CD4-positive, alpha-beta memory T cell (primary cell): ENCODE data around the gene DEDD2. TPM values are rescaled to one million over a fixed set of nuclear protein-coding genes. Genes with fewer than 3 reads are reported as not detected.

ENCODE experiments used
- CTCF ChIA-PET: fragments of 350-600 bp; sonication (Branson Sonifier 250); formaldehyde crosslinking; loops from one replicate; lab custom pipeline; 2021; ENCODE audit warnings: inconsistent platforms; ENCODE audit not compliant: partially characterized antibody; lab: Charles Lee
- POLR2A ChIA-PET: fragments of 350-600 bp; sonication (Branson Sonifier 250); formaldehyde crosslinking; loops from one replicate; lab custom pipeline; 2021; ENCODE audit not compliant: partially characterized antibody; lab: Charles Lee
- DNase-seq, 5 donors: peaks; one replicate each; pipeline versions ENCODE4 v3.0.0 to v3.0.0-alpha.2; 2020 to 2022; ENCODE audit warnings: mixed read lengths in 1 of 5
- H3K27ac ChIP-seq: one replicate; pipeline ENCODE4 v1.7.0; 2013; ENCODE audit warnings: low read depth, low read length
- H3K27me3 ChIP-seq: 2 replicates; pipeline ENCODE4 v1.7.0; 2013; ENCODE audit warnings: mild to moderate bottlenecking, low read length, moderate library complexity; ENCODE audit not compliant: insufficient read depth
- H3K36me3 ChIP-seq: 2 replicates; pipeline ENCODE4 v1.7.0; 2013; ENCODE audit warnings: mild to moderate bottlenecking, low read length, moderate library complexity; ENCODE audit not compliant: insufficient read depth
- H3K4me1 ChIP-seq: 2 replicates; pipeline ENCODE4 v1.7.0; 2013; ENCODE audit warnings: mild to moderate bottlenecking, low read length, moderate library complexity; ENCODE audit not compliant: insufficient read depth
- H3K4me3 ChIP-seq, 2 donors: one replicate each; pipeline ENCODE4 v1.7.0; 2013; ENCODE audit warnings: low read length in 2 of 2, mild to moderate bottlenecking in 1 of 2
- H3K9me3 ChIP-seq, 2 donors: one replicate each; pipeline ENCODE4 v1.7.0; 2013; ENCODE audit warnings: low read length in 2 of 2, control low read depth in 1 of 2; ENCODE audit not compliant: control insufficient read depth in 1 of 2
- H3K27ac Mint-ChIP-seq, 7 donors: one replicate each; pipeline ENCODE4 v1.8.0; 2020 to 2021; ENCODE audit warnings: mixed read lengths in 7 of 7, mild to moderate bottlenecking in 6 of 7, inconsistent platforms in 3 of 7, moderate library complexity in 3 of 7
- H3K27me3 Mint-ChIP-seq, 2 donors: one replicate each; pipeline ENCODE4 v1.8.0; 2020 to 2021; ENCODE audit warnings: mixed read lengths in 2 of 2
- H3K36me3 Mint-ChIP-seq, 2 donors: one replicate each; pipeline ENCODE4 v1.8.0; 2020 to 2021; ENCODE audit warnings: mixed read lengths in 2 of 2, inconsistent platforms in 1 of 2, mild to moderate bottlenecking in 1 of 2
- H3K4me1 Mint-ChIP-seq, 4 donors: one replicate each; pipeline ENCODE4 v1.8.0; 2020 to 2021; ENCODE audit warnings: mixed read lengths in 4 of 4, mild to moderate bottlenecking in 1 of 4
- H3K4me3 Mint-ChIP-seq, 8 donors: one replicate each; pipeline ENCODE4 v1.8.0; 2020 to 2021; ENCODE audit warnings: mixed read lengths in 8 of 8, mild to moderate bottlenecking in 7 of 8, moderate library complexity in 6 of 8, inconsistent platforms in 3 of 8
- H3K9me3 Mint-ChIP-seq, 8 donors: one replicate each; pipeline ENCODE4 v1.8.0; 2020 to 2021; ENCODE audit warnings: mixed read lengths in 8 of 8, mild to moderate bottlenecking in 5 of 8, inconsistent platforms in 3 of 8, moderate library complexity in 1 of 8
- intact Hi-C: fragments of 100-400 bp; cut with micrococcal nuclease; formaldehyde crosslinking; loops from one replicate; pipeline ENCODE4 v1.15.1; 2023
- polyA plus RNA-seq, 2 donors: library from polyadenylated mRNA; unstranded; fragments of 300-500 nt; fragmentation: Illumina TruSeq; gene quantifications; one replicate each; pipeline ENCODE4 v1.2.3, GENCODE V29; 2021
- total RNA-seq, 2 experiments: library from RNA; stranded (reverse); gene quantifications; one replicate each; pipeline ENCODE4 v1.2.3, GENCODE V29; 2021

Gene DEDD2
- total and polyA plus RNA-seq, 4 experiments from 2014 or later, result 68.4 to 162 (median 106) TPM

DNA sequence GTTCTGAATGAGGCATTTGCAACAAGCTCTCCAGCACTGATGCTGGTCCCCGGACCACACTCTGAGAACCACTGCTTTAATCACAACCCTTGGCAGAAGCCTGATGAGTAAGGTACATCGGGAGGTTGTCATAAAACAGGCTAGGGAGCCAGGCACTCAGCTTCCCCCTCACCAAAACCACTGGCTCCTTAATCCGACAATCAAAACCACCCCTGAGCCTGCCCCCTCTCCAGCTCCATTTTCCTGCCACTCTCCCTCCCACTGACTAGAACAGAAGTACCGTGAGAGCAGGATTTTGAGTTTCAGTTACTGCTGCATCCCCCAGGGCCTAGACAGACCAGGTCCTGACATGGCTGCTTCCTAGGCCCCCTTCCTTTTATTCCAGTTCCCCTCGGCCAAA, 17.7 kb upstream of the DEDD2 start:
- Mint-ChIP-seq H3K9me3 (peaks cover 0 to 2% (median 0%) of the 10 kb centered on the region in 8 donors), H3K4me1 (peaks cover 8 to 24% (median 14%) of the 10 kb centered on the region in 4 donors), H3K4me3 (no peak overlapping the region), H3K36me3 (peaks cover 28 to 70% of the 10 kb centered on the region in 2 donors), H3K27ac (peak overlapping the region in 1 of 7 donors; percentile 61), H3K27me3 (no peaks in the 10 kb centered on the region)
- CTCF ChIA-PET, result interaction anchor here (0.6 to 1.9 kb wide), 4 partner anchors 9 to 126 kb away, joined by 3 to 5 read pairs (median 4); no protein-coding TSS in a partner anchor
- Histone ChIP-seq H3K27ac (no peak overlapping the region), H3K36me3 (peaks cover 70% of the 10 kb centered on the region), H3K4me3 (no peak overlapping the region), H3K9me3 (no peaks in the 10 kb centered on the region), H3K27me3 (no peaks in the 10 kb centered on the region), H3K4me1 (peaks cover 12% of the 10 kb centered on the region)
- intact Hi-C loops, result no loop called here
- POLR2A ChIA-PET, result interaction anchor here (0.9 to 2.8 kb wide), 3 partner anchors 13 to 36 kb away, joined by 3 to 7 read pairs (median 4); partner anchors contain the start of gene ZNF526
- DNase-seq, result no peak

DNA sequence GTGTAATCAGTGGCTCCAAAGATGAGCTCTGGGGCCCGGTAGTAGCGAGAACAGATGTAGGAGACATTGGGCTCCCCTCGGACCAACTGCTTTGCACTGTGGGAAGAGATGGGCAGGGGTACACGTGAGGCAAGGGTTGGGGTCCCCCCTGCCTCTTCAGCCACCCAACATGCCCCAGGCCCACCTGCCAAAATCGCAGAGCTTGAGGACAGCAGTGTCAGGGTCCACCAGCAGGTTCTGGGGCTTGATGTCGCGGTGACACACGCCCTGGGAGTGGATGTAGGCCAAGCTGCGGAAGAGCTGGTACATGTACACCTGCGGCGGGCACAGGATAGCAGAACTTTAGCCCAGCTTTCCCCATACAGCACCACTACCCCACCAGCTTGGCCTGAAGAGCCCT, 16.9 kb upstream of the DEDD2 start:
- H3K36me3 Mint-ChIP-seq, result peaks cover 34 to 71% of the 10 kb centered on the region in 2 donors
- no peak overlapping the region for H3K4me3 Mint-ChIP-seq
- no peaks in the 10 kb centered on the region for H3K27me3 Mint-ChIP-seq
- Histone ChIP-seq H3K4me1 (peaks cover 6% of the 10 kb centered on the region), H3K27me3 (no peaks in the 10 kb centered on the region), H3K9me3 (no peaks in the 10 kb centered on the region), H3K4me3 (no peak overlapping the region), H3K27ac (no peak overlapping the region), H3K36me3 (peaks cover 70% of the 10 kb centered on the region)
- no peaks in the 10 kb centered on the region for H3K9me3 Mint-ChIP-seq
- peak overlapping the region in 1 of 7 donors; percentile 29 for H3K27ac Mint-ChIP-seq
- DNase-seq, result no peak
- intact Hi-C loops, result no loop called here
- POLR2A ChIA-PET, result interaction anchor here (1.4 to 2.6 kb wide), 3 partner anchors 8 to 102 kb away, joined by 5 to 10 read pairs (median 8); partner anchors contain the start of genes GSK3A and POU2F2
- CTCF ChIA-PET, result interaction anchor here (0.8 to 1.4 kb wide), 3 partner anchors 14 to 132 kb away, joined by 3 to 4 read pairs (median 3); partner anchors contain the start of gene DEDD2
- H3K4me1 Mint-ChIP-seq, result peaks cover 6 to 16% (median 8%) of the 10 kb centered on the region in 4 donors

DNA sequence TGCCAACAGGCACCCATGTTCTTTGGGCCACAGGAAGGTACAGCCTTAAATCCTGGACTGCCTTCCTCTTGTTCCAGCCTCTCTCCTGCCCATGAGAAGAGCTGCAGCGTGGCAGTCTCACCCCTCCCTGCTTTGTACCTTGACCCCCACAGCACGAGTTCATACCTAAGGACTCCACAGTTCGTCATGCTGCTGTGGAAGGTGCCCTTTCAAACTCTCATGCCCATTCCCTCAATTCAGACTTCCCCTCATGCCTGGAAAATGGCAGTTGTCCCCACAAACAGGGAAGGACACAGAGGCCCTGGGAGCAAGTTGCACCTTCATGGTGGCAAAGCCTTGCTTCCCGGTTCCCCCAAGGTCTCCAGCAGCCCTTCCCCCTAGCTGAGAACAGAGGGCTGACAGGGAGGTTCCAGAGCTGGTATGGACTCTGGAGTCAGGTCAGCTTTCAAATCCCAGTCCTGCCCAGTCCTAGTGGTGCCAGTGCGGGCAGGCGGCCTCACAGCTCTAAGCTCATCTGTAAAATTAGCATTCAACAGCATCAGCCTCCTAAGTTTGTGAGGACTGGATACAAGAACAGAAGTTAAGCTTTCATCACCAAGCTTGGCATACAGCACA, 16.3 kb upstream of the DEDD2 start:
- CTCF ChIA-PET, result interaction anchor here (1.0 to 1.4 kb wide), 3 partner anchors 17 to 132 kb away, joined by 3 read pairs; partner anchors contain the start of gene DEDD2
- Histone ChIP-seq H3K9me3 (no peaks in the 10 kb centered on the region), H3K4me3 (no peak overlapping the region), H3K27me3 (no peaks in the 10 kb centered on the region), H3K36me3 (peaks cover 70% of the 10 kb centered on the region), H3K27ac (no peak overlapping the region), H3K4me1 (no peaks in the 10 kb centered on the region)
- no peak for DNase-seq
- Mint-ChIP-seq H3K9me3 (no peaks in the 10 kb centered on the region), H3K4me1 (peaks cover 2 to 10% (median 7%) of the 10 kb centered on the region in 4 donors), H3K36me3 (peaks cover 35 to 71% of the 10 kb centered on the region in 2 donors), H3K27me3 (no peaks in the 10 kb centered on the region), H3K27ac (peak overlapping the region in 5 of 7 donors; percentile 25 to 75 (median 50)), H3K4me3 (no peak overlapping the region)
- intact Hi-C loops, result no loop called here
- POLR2A ChIA-PET, result interaction anchor here (1.4 to 2.6 kb wide), 3 partner anchors 9 to 101 kb away, joined by 5 to 10 read pairs (median 8); partner anchors contain the start of genes GSK3A and POU2F2

DNA sequence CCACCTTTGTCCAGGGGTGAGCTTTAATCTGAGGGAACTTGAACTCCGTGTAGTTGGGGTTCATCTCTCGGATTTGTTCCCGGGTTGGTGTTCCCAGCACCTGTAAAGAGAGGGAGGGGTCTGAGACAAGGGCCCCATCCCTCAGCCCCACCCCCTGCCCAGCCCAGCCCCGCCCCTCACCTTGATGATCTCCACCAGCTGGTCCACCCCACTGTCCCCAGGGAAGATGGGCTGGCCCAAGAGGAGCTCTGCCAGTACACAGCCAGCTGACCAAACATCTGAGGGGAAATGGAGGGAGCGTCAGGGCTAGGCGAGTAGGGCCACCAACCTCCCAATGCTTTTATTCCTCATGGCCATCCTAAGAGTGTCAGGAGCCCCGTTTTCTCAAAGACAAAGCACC, 15.6 kb upstream of the DEDD2 start:
- no peak overlapping the region for H3K4me3 ChIP-seq
- no peaks in the 10 kb centered on the region for H3K27me3 ChIP-seq
- ChIA-PET POLR2A (interaction anchor here (1.3 to 2.6 kb wide), 3 partner anchors 9 to 34 kb away, joined by 4 to 10 read pairs (median 4); partner anchors contain the start of genes GSK3A and ZNF526), CTCF (interaction anchor here (1.0 to 1.4 kb wide), 2 partner anchors 16 to 63 kb away, joined by 3 read pairs; partner anchors contain the start of gene DEDD2)
- Mint-ChIP-seq H3K36me3 (peaks cover 35 to 75% of the 10 kb centered on the region in 2 donors), H3K4me1 (peaks cover 2 to 10% (median 7%) of the 10 kb centered on the region in 4 donors), H3K4me3 (no peak overlapping the region), H3K27me3 (no peaks in the 10 kb centered on the region), H3K27ac (peak overlapping the region in 3 of 7 donors; percentile 50 to 75 (median 65)), H3K9me3 (no peaks in the 10 kb centered on the region)
- no peak overlapping the region for H3K27ac ChIP-seq
- peak in 1 of 5 donors; percentile 1 for DNase-seq
- H3K9me3 ChIP-seq, result no peaks in the 10 kb centered on the region
- intact Hi-C loops, result no loop called here
- H3K36me3 ChIP-seq, result peaks cover 69% of the 10 kb centered on the region
- H3K4me1 ChIP-seq, result peaks cover under 1% of the 10 kb centered on the region

DNA sequence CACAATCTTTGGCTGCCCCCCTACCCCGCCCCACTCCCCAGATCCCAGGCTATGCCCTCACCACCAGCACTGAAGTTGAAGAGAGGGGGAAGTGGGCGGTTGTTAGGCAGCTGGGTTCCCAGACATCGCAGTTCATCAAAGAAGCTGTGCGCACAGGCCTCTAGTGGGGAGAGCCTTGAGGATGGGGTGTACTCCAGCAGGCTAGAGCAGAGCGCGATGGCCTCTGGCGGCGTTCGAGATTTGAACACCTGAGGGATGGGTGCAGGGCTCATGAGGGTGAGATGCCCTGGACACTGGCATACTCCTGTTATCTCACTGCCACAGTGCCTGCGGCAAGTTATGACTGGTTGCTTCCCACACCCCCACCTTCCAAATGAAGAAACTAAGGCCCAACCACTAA, 15.0 kb upstream of the DEDD2 start:
- no peak overlapping the region for H3K4me3 ChIP-seq
- H3K27me3 ChIP-seq, result no peaks in the 10 kb centered on the region
- no peak overlapping the region for H3K4me3 Mint-ChIP-seq
- no peak for DNase-seq
- no peak overlapping the region for H3K27ac ChIP-seq
- peaks cover 2 to 10% (median 7%) of the 10 kb centered on the region in 4 donors for H3K4me1 Mint-ChIP-seq
- H3K9me3 ChIP-seq, result no peaks in the 10 kb centered on the region
- no peak overlapping the region for H3K27ac Mint-ChIP-seq
- ChIA-PET POLR2A (interaction anchor here (1.0 to 2.6 kb wide), 4 partner anchors 9 to 33 kb away, joined by 3 to 10 read pairs (median 4); partner anchors contain the start of genes GSK3A and ZNF526), CTCF (interaction anchor here (0.6 to 0.7 kb wide), 2 partner anchors 20 to 57 kb away, joined by 3 read pairs; no protein-coding TSS in a partner anchor)
- peaks cover 35 to 79% of the 10 kb centered on the region in 2 donors for H3K36me3 Mint-ChIP-seq
- intact Hi-C loops, result no loop called here
- no peaks in the 10 kb centered on the region for H3K9me3 Mint-ChIP-seq
- no peaks in the 10 kb centered on the region for H3K27me3 Mint-ChIP-seq
- peaks cover 69% of the 10 kb centered on the region for H3K36me3 ChIP-seq
- peaks cover 3% of the 10 kb centered on the region for H3K4me1 ChIP-seq

DNA sequence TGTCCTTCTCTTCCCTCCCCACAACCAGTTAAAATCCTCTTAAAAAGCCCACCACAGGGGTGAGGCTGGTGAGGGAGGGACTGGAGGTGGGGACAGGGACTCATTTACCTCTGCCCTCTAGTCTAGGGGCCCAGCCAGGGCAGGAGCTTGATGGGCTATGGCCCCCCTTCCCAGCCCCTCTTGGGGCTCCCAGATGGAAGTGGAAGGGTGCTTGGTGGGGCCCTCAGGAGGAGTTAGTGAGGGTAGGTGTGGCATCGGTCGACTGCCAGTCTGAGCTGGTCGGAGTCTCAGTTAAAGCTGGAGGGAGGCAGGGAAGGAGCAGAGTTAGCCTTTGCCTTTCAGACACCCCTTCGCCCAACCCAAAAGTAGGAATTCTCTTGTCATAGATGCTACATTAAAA, 13.1 kb upstream of the DEDD2 start:
- no peaks in the 10 kb centered on the region for H3K9me3 Mint-ChIP-seq

More for the DNA sequence above, 13.1 kb upstream of the DEDD2 start:
- Histone ChIP-seq H3K4me1 (peaks cover 3% of the 10 kb centered on the region), H3K4me3 (no peak overlapping the region), H3K27me3 (no peaks in the 10 kb centered on the region), H3K36me3 (peaks cover 72% of the 10 kb centered on the region), H3K27ac (no peak overlapping the region), H3K9me3 (no peaks in the 10 kb centered on the region)
- Mint-ChIP-seq H3K4me1 (peaks cover 9 to 13% (median 10%) of the 10 kb centered on the region in 4 donors), H3K36me3 (peaks cover 35 to 83% of the 10 kb centered on the region in 2 donors), H3K27ac (peak overlapping the region in 1 of 7 donors; percentile 50), H3K27me3 (no peaks in the 10 kb centered on the region), H3K4me3 (no peak overlapping the region)
- ChIA-PET POLR2A (interaction anchor here (1.0 to 1.7 kb wide), 3 partner anchors 10 to 65 kb away, joined by 3 to 9 read pairs (median 4); partner anchors contain the start of gene GSK3A), CTCF (interaction anchor here (1.0 to 1.5 kb wide), 3 partner anchors 11 to 98 kb away, joined by 3 to 4 read pairs (median 4); partner anchors contain the start of genes GSK3A and POU2F2)
- intact Hi-C loops, result no loop called here
- no peak for DNase-seq
